ENCODE measurements around the gene SYNE2. TPM values are rescaled to one million over a fixed set of nuclear protein-coding genes. Genes with fewer than 3 reads are reported as not detected.
"Not testable (repeated sequence)": the region's sequence is repeated elsewhere in the genome, so short reads cannot be mapped to it uniquely, and the experiment has no call there.

Gene SYNE2
- total and polyA plus RNA-seq, 2 of the 8 experiments (the other 6 are each of a cell fraction or from before 2014, with no cell fraction given) = 32.6 to 46.1 TPM

DNA sequence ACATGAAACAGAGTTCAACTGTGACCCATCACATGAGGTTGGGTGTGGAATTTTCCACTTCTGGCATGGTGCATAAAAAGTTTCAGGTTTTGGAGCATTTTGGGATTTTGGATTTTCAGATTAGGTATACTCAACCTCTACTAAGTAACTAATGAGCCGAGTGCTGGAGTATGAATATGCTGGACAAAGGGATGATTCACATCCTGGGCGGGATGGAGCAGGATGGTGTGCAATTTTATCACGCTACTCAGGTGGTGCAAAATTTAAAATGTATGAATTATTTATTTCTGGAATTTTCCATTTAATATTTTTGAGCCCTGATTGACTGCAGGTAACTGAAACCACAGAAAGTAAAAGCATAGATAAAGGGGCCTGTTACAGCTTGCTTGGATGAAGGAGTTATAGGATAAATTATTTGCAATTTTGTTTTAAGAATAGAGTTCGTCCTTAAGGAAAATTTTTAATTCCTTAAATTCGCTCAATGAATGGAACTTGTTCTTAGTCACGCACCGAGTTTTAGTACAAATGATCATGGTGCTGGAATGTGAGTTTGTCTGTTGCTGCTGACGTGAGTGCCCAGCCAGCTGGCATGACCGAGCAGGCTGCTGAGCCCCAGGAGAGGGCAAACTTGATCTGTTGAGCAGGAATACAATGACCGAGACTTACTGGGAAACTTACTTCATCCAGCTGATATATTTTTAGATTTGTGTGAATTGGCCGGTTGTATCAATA lies 265.0 kb downstream of the SYNE2 start (continued):
- TF ChIP-seq BCL11A (IDR thresholded peaks at IDR 0.05; ENCODE audit: low read depth in 2 of 2, low read length in 2 of 2) = no peak

DNA sequence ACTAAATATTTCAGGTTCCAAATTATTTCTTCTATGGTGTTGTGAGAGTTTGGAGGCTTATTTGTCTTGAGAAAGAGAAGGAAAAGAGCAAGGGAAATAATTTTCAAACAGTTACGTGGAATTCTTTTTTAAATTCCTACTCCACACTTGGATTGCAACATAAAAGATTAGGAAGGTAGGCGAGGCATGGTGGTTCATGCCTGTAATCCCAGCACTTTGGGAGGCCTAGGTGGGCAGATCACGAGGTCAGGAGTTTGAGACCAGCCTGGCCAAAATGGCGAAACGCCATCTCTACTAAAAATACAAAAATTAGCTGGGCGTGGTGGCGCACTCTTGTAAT lies 265.6 kb downstream of the SYNE2 start:
- POLR2A ChIA-PET (ENCODE audit: partially characterized antibody); H2BK120ac ChIP-seq (replicated peaks; ENCODE audit: low read depth, low read length); H3K9me3 ChIP-seq (ENCODE audit: insufficient read depth in 2 of 2, low read depth in 1 of 2, low read length in 1 of 2); H3K79me1 ChIP-seq (ENCODE audit: low read depth, low read length); H2BK5ac ChIP-seq (ENCODE audit: low read depth, low read length); H4K91ac ChIP-seq (replicated peaks; ENCODE audit: insufficient read length, low read length); H2AK5ac ChIP-seq (ENCODE audit: low read depth, low read length); H3K79me2 ChIP-seq (ENCODE audit: control insufficient read depth in 1 of 2, insufficient read depth in 2 of 2, low read length in 2 of 2); H4K8ac ChIP-seq (ENCODE audit: extremely low read depth, insufficient read depth, low read length); H3K27me3 ChIP-seq (replicated peaks in 1 of 4; ENCODE audit: control insufficient read depth in 3 of 4, extremely low read depth in 1 of 4, insufficient read depth in 3 of 4, low read length in 3 of 4); H3K4me2 ChIP-seq (ENCODE audit: insufficient read depth in 1 of 2, low read depth in 2 of 2, low read length in 2 of 2); FAIRE-seq; H3K14ac ChIP-seq (ENCODE audit: insufficient read length); H3K4ac ChIP-seq (replicated peaks; ENCODE audit: insufficient read length, low read depth, low read length); H2AFZ ChIP-seq (ENCODE audit: low read length); H3K56ac ChIP-seq (replicated peaks; ENCODE audit: insufficient read length, low read depth, low read length); H3K23me2 ChIP-seq (ENCODE audit: low read depth, low read length); H4K20me1 ChIP-seq (replicated peaks in 1 of 2; ENCODE audit: control insufficient read depth in 1 of 2, insufficient read depth in 2 of 2, low read length in 2 of 2); H3K4me3 ChIP-seq (ENCODE audit: extremely low read depth in 1 of 4, insufficient read depth in 2 of 4, low read depth in 3 of 4, low read length in 4 of 4); H3K18ac ChIP-seq (ENCODE audit: extremely low read depth, low read length); H2BK12ac ChIP-seq (ENCODE audit: low read depth, low read length); H2BK15ac ChIP-seq (ENCODE audit: low read length); DNase-seq (ENCODE audit: low read depth in 1 of 2, low spot score in 2 of 2); H3K4me1 ChIP-seq (replicated peaks in 1 of 4; ENCODE audit: control insufficient read depth in 3 of 4, insufficient read depth in 4 of 4, low read length in 3 of 4); CTCF ChIA-PET (ENCODE audit: partially characterized antibody); H2BK20ac ChIP-seq (ENCODE audit: low read length); H3K9ac ChIP-seq (replicated peaks in 1 of 4; ENCODE audit: extremely low read depth in 1 of 4, low read depth in 3 of 4, low read length in 3 of 4); H3K23ac ChIP-seq (ENCODE audit: insufficient read length); H3K27ac ChIP-seq (ENCODE audit: low read depth, low read length); H4K5ac ChIP-seq (ENCODE audit: insufficient read length, low read depth, low read length): not testable (repeated sequence)
- H3K36me3 ChIP-seq (ENCODE audit: control insufficient read depth in 2 of 4, insufficient read depth in 4 of 4, low read length in 3 of 4) = peaks cover 0 to 24% (median 10%) of the 10 kb centered on the region in 4 experiments; a peak in 5 of 8 replicates
- 91% methylated on average over 7 of the region's 7 CpGs; no CpG with 5 or more reads in 1 of the 2 experiments for WGBS, 2 experiments (ENCODE audit: extremely low coverage in 1 of 2, insufficient coverage in 1 of 2, insufficient read length in 1 of 2, insufficient replicate concordance in 2 of 2, low coverage in 1 of 2, low lambda C conversion rate in 2 of 2, missing lambda C conversion rate in 1 of 2)

All from H1 (cell line).